ENCODE data around the gene OR4C6.

DNA sequence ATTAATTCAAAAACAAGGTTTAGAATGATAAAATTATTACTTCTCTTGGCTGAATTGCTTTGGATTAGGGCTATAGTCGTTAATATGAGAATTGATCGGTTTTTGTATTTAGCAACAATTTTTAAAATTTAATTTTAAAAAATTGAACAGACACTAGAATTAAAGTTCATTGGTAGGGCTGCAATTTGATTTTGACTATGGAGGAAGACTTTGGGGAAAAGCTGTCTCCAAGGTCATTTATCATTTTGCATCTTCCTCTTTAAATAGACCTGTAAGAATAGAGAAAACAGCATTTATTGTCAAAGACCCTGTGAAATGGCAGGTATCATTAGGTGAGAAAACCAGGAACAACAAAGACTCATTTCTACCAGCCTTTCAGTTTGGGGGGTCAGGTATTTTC is 14.0 kb upstream of the OR4C6 start, which contains the start of gene OR4S2:
- no peak for TF ChIP-seq EZH2 (IDR thresholded peaks at IDR 0.05; ENCODE audit: insufficient read depth, poor library complexity, severe bottlenecking)
- TF ChIP-seq EZH2phosphoT487 (IDR thresholded peaks at IDR 0.05; ENCODE audit: insufficient read depth, low read depth) = no peak

Data from GM23248 (cell line).